GM19397 (cell line): Measurements from ENCODE around the gene FAHD1.

ENCODE experiments used
- ATAC-seq: cut with Tn5 transposase; IDR thresholded peaks from one replicate; pipeline ENCODE4 v1.9.1; 2021; ENCODE audit warnings: mild to moderate bottlenecking, moderate library complexity; ENCODE audit not compliant: unreplicated experiment

The FAHD1 gene

DNA sequence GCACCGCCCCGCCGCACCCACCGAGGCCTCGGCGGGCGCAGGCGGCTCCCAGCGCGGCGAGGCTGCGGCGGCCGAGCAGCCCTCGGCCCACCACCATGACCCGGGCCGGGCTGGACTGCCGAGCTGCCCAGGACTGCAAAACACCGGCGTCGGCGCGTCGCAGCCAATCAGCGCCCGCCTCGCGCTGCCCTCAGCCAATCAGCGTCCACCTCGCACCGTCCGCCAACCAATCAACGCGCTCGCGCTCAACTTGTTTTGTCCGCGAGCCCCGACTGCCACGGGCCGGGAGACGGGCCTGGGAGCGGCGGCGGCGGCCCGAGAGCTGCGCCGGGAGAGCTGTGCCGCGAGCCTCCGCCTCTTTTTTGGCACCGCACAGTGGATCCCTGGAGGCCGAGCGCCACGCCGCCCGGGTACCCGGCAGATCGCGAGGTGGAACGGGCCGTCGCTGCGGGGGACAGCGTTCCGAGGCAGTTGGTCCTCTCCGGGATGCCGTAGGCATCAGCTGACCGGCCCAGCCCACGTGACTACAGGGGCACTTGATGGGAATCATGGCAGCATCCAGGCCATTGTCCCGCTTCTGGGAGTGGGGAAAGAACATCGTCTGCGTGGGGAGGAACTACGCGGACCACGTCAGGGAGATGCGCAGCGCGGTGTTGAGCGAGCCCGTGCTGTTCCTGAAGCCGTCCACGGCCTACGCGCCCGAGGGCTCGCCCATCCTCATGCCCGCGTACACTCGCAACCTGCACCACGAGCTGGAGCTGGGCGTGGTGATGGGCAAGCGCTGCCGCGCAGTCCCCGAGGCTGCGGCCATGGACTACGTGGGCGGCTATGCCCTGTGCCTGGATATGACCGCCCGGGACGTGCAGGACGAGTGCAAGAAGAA lies at the start of gene FAHD1, which contains the start of gene HAGH:
Gene FAHD1 (plus strand): TSS at position 516 of the 883 bp plus-strand sequence. CDS start 33 bp downstream, at position 549.
Gene HAGH (minus strand): TSS at position 135 of the 883 bp plus-strand sequence. CDS start 38 bp downstream, at position 97.
- peak; percentile 83 for ATAC-seq

DNA sequence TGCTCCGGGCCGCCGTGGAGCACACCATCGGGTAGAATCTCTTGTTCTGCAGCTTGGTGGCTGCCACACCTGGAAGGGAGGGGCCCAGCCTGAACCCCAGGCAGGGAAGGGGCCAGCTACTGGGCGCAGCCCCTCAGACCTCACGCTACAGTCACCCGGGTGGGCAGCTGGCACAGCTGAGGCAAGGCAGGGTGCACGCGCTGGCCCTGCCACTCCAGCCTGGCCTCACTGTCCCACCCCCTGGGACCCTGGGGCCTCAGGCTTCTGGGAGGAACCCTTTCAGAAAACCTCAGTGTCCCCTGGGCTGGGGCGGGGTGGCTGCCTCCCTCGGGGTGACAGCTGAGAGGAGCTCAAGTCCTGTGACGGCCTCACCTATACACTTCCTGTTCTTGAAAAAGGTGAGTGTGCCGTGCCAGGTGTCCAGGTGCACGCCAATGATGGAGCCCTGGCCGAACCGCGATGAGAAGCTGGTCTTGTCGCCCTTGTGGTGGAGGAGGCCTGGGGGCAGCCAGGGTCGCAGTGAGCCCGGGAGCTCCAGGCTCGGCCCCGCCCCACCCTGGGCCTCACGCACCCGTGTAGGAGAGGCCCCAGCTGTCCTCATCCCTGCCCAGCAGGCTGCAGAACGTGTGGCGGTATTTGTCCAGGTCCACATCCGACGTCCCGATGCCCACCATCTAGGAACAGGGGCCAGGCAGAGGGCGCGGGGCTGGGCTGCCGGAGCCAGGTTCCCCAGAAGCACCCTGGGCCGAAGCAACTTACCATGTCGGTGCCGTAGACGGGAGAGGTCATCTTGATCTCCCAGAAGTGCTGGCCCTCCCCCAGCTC lies 49.4 kb upstream of the FAHD1 start:
- ATAC-seq = no peak

- ATAC-seq = no peak
Measured at GRCh38 chr16:1778200-1779179, 48.5 kb upstream of the FAHD1 start.

- no peak for ATAC-seq
Measured at GRCh38 chr16:1779234-1779701, 47.7 kb upstream of the FAHD1 start.

DNA sequence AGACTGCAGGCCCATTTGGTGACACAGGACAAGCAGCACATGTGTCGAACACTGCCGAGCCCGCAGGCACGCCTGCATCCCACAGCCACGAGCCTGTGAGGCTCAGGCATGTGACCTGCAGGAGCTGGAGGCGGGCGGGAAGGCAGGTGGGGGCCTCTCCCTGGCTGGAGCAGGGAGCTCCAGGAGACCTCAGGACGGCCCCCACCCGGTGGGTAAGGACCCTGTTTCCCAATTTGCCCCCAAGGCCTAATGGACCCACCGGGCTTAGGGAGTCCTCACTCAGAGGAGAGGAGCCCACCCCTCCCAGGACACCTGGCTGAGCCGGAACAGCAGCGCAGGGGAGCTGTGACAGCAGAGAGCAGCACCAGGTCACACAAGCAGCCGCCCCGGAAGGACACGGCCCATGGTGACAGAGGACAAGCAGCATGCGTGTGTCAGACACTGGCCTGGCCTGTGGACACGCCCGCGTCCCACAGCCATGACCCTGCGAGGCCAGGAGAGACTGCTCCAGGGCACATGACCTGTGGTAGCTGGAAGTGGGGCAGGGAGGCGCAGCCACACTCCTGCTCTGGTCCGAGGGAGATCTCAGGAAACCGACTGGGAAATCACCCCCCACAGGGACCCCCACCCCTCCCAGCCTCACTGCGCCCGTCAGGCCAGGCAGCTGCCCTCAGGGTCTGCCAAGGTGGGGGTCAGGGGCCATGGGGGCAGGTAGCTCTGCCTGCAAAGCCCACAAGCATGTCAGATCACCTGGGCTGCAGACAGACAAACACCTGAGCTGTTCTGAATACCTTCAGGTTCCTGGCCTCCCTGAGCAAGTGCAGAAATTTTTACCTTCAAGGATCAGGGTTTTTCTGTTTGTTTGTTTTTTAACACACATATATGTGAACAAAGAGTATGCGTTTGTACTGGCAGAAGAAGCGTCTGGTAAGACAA lies 47.0 kb upstream of the FAHD1 start:
- ATAC-seq = no peak

DNA sequence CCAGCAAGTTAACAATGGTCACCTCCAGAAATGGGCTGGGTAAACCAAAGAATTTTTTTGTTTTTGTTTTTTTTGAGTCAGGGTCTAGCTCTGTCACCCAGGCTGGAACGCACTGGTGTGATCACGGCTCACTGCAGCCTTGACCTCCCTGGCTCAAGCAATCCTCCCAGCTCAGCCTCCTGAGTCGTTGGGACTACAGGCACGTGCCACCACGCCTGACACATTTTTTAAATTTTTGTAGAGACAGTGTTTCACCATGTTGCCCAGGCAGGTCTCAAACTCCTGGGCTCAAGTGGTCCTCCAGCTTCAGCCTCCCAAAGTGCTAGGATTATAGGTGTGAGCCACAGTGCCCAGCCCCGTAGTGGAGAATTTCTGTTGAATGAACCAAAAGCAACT lies 46.3 kb upstream of the FAHD1 start:
- ATAC-seq = no peak

DNA sequence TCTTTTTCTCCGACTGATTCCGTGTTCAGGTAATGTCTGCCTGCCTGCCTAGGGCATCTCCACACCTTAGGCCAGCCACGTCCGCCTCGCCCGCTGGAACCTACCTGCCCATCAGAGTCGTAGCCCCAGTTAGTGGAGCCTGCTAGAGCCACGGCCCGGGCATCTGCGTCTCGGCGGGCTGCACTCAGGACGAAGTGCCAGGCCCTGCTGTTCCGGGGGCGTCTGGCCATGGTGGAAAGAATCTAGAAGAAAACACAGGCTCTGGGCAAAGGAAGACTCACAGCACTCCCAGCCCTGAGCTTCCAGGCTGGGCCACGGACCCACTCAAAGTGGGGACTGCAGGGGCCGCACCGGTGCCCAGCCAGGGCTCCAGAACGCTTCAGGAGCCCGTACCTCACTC lies 45.8 kb upstream of the FAHD1 start:
- no peak for ATAC-seq

- peak; percentile 7 for ATAC-seq
Measured at GRCh38 chr16:1781758-1782407, 45.1 kb upstream of the FAHD1 start.

- peak; percentile 83 for ATAC-seq
Measured at GRCh38 chr16:1782408-1783264, 44.4 kb upstream of the FAHD1 start, which contains the start of the genes NUBP2 and SPSB3. TSS of gene NUBP2 (plus strand) at chr16:1782960. CDS start at chr16:1783021, 61 bp downstream. TSS of gene SPSB3 (minus strand) at chr16:1782571. CDS start at chr16:1781483, 1,088 bp downstream.

- ATAC-seq = no peak
Measured at GRCh38 chr16:1784977-1785845, 41.8 kb upstream of the FAHD1 start.

- ATAC-seq = no peak
Measured at GRCh38 chr16:1785846-1786170, 41.2 kb upstream of the FAHD1 start.

GRCh38 chr16:1786242-1787055 lies 40.6 kb upstream of the FAHD1 start:
- no peak for ATAC-seq

DNA sequence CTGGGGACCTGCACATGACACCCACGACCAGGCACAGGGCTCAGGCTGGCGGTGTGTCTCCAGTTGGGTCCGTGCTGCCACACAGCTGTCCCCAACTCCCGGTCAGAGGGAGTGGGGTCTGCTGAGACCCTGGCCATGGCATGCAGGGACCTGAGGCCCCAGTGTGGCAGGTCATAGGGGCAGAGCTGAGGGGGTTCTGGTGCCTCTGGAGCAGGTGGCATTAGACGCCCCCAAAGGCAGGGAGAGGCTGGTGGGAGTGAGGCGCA lies 40.0 kb upstream of the FAHD1 start:
- ATAC-seq = no peak

- ATAC-seq = no peak
Measured at GRCh38 chr16:1787322-1788094, 39.5 kb upstream of the FAHD1 start.

DNA sequence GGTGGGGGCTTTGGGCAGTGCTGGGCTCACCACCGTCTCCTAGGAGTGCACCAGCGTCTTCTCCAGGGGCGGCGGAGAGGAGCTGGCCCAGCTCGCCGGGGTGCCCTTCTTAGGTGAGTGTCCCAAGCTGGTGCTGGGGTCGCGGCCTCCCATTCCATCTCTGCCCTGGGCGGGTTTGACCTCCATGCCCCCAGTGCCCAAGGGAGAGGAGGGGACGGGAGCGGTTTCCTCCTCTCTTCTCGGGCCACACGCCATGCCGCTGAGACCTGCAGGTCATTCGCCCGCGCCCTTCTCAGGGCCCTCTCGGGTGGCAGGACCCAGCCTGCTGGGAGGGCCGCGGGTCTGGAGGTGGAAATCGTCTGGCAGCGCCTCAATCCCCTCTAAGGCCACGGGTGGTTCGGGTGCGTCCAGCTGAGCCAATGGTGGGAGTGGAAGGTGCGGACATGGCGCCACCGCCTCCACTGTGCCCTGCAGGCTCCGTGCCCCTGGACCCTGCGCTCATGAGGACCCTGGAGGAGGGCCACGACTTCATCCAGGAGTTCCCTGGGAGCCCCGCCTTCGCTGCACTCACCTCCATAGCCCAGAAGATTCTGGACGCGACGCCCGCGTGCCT lies 38.8 kb upstream of the FAHD1 start:
- no peak for ATAC-seq
